Kidney (tissue), 14 donors: ENCODE results near the gene HOXB8. TPM values are rescaled to one million over a fixed set of nuclear protein-coding genes. Genes with fewer than 3 reads are reported as not detected.

Experiments used
- DNase-seq, 5 donors: peaks; one replicate each; pipeline ENCODE4 v3.0.0-alpha.2; 2013 to 2020
- FAIRE-seq: peaks from 2 replicates; lab custom pipeline; 2012; peaks lifted over from hg19 to GRCh38; lab: Jason Lieb, UNC
- H3K27ac ChIP-seq, 2 donors: one replicate each; pipeline ENCODE4 v1.7.0; 2013; ENCODE audit warnings: low read depth in 2 of 2, low read length in 2 of 2, inconsistent platforms in 1 of 2
- H3K27me3 ChIP-seq: one replicate; pipeline ENCODE4 v1.7.1; 2013; ENCODE audit warnings: low read length, inconsistent platforms; ENCODE audit not compliant: control insufficient read depth, insufficient read depth
- H3K36me3 ChIP-seq, 3 donors: one replicate each; pipeline versions ENCODE4 v1.7.0 to v1.7.1; 2013; ENCODE audit warnings: low read length in 3 of 3, control low read depth in 1 of 3, inconsistent platforms in 1 of 3; ENCODE audit not compliant: insufficient read depth in 3 of 3, control insufficient read depth in 2 of 3
- H3K4me1 ChIP-seq, 3 donors: one replicate each; pipeline versions ENCODE4 v1.7.0 to v1.7.1; 2013; ENCODE audit warnings: low read length in 3 of 3, inconsistent platforms in 1 of 3, low read depth in 1 of 3; ENCODE audit not compliant: control insufficient read depth in 2 of 3, insufficient read depth in 2 of 3
- H3K4me3 ChIP-seq, 3 donors: one replicate each; pipeline versions ENCODE4 v1.7.0 to v1.8.1; 2013; ENCODE audit warnings: low read length in 3 of 3, control low read depth in 1 of 3, inconsistent platforms in 1 of 3
- H3K9ac ChIP-seq, 3 donors: one replicate each; pipeline versions ENCODE4 v1.7.0 to v1.7.1; 2013; ENCODE audit warnings: low read length in 3 of 3, control low read depth in 1 of 3, inconsistent platforms in 1 of 3
- H3K9me3 ChIP-seq, 3 donors: one replicate each; pipeline versions ENCODE4 v1.7.0 to v1.7.1; 2013; ENCODE audit warnings: low read length in 3 of 3, control low read depth in 1 of 3, inconsistent platforms in 1 of 3; ENCODE audit not compliant: control insufficient read depth in 2 of 3, insufficient read depth in 1 of 3
- CTCF ChIP-seq: IDR thresholded peaks from 3 replicates; pipeline ENCODE4 v1.5.1; 2012; ENCODE audit warnings: mild to moderate bottlenecking, moderate library complexity, borderline replicate concordance; ENCODE audit not compliant: insufficient read depth; ENCODE audit errors: extremely low read depth
- intact Hi-C: fragments of 100-400 bp; cut with DNase I; formaldehyde crosslinking; loops from one replicate; pipeline ENCODE4 v1.11.1; 2022
- polyA plus RNA-seq: library from polyadenylated mRNA; stranded (reverse); fragments of 350-450 nt; fragmentation: Illumina TruSeq; extraction: RNeasy Lipid Tissue Mini Kit (QIAGEN cat#74804); gene quantifications from one replicate; pipeline ENCODE4 v1.2.3, GENCODE V29; 2014; ENCODE audit warnings: low read depth, low replicate concordance; ENCODE audit not compliant: insufficient read depth
- total RNA-seq: library from RNA; stranded (reverse); fragmentation: NEBNext Ultra II Directional; extraction: Animal tissue kit (Norgen Biotek cat#: 25700); gene quantifications from one replicate; pipeline ENCODE4 v1.2.1, GENCODE V29; 2021
- donor health status: control.
- donor health status: control.
- donor health status: control.
- donor health status: control.
- donor health status: control.
- donor health status: DM: yes; HTN: yes; CAD: no.
- donor health status: Normal renal cell carcinoma (clear cell type).

The HOXB8 gene
- total and polyA plus RNA-seq, 2 donors from 2014 or later = 19.3 to 48.7 TPM

GRCh38 chr17:48628649-48629410, 13.7 kb upstream of the HOXB8 start:
- no peak overlapping the region for H3K27ac ChIP-seq
- H3K4me1 ChIP-seq = peaks cover 0 to 2% (median 0%) of the 10 kb centered on the region in 3 donors

GRCh38 chr17:48627623-48628521, 12.8 kb upstream of the HOXB8 start:
- H3K4me1 ChIP-seq = peaks cover 0 to 2% (median 0%) of the 10 kb centered on the region in 3 donors
- no peak for FAIRE-seq
- no peak for TF ChIP-seq CTCF
- H3K9me3 ChIP-seq = no peaks in the 10 kb centered on the region
- no peak overlapping the region for H3K9ac ChIP-seq
- DNase-seq = peak in 3 of 5 donors; percentile 36 to 52 (median 50)
- H3K27ac ChIP-seq = no peak overlapping the region
- no peak overlapping the region for H3K4me3 ChIP-seq
- intact Hi-C loops = no loop called here
- peaks cover 56% of the 10 kb centered on the region for H3K27me3 ChIP-seq
- no peaks in the 10 kb centered on the region for H3K36me3 ChIP-seq

More at GRCh38 chr17:48628649-48629410, 13.7 kb upstream of the HOXB8 start:
- peak; percentile 17 to 42 (median 29) for DNase-seq
- no peak for FAIRE-seq
- TF ChIP-seq CTCF = no peak
- intact Hi-C loops = no loop called here
- Histone ChIP-seq H3K9ac (no peak overlapping the region), H3K36me3 (no peaks in the 10 kb centered on the region), H3K27me3 (peaks cover 49% of the 10 kb centered on the region), H3K4me3 (no peak overlapping the region), H3K9me3 (no peaks in the 10 kb centered on the region)

- Histone ChIP-seq H3K36me3 (no peaks in the 10 kb centered on the region), H3K27ac (peak overlapping the region; percentile 33 to 59), H3K27me3 (peaks cover 58% of the 10 kb centered on the region), H3K4me3 (peak overlapping the region in 2 of 3 donors; percentile 2 to 46), H3K9me3 (no peaks in the 10 kb centered on the region), H3K9ac (peak overlapping the region in 1 of 3 donors; percentile 6), H3K4me1 (peaks cover 0 to 5% (median 0%) of the 10 kb centered on the region in 3 donors)
- intact Hi-C loops = no loop called here
- no peak for TF ChIP-seq CTCF
- FAIRE-seq (no peak), DNase-seq (peak in 2 of 5 donors; percentile 32 to 48)
These were observed 12.1 kb upstream of the HOXB8 start for GRCh38 chr17:48627118-48627597.
